HG03095 (cell line): ENCODE data around the gene SLC9A3.

Source experiments
- ATAC-seq: cut with Tn5 transposase; IDR thresholded peaks from one replicate; pipeline ENCODE4 v1.9.1; 2021; ENCODE audit warnings: moderate library complexity; ENCODE audit not compliant: unreplicated experiment

Gene SLC9A3

DNA sequence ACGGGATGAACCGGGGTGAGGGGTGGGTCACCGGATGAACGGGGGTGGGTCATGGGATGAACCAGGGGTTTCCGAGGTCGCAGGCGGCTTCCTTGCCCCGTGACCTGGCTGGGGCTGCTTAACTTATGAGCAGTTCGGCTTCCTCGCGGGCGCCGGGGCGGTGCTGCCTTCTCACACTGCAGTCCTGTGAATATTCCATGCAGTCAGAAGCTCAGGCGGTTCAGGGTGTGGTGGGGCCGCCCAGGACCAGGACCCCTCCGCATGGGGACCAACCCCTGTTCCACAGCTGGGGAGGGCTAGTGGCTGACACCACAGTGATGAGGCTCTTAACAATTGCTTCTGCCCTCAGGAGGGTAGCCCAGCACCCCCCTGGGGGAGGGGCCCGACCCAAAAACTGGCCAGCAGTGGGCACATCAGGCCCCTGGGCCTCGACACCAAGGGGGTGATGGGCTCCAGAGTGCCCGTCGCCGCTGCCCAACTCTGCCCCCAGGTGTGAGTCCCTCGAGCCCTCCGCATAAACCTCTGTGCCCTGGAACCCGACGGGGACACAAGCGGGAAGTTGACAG is 30.9 kb upstream of the SLC9A3 start:
- no peak for ATAC-seq

DNA sequence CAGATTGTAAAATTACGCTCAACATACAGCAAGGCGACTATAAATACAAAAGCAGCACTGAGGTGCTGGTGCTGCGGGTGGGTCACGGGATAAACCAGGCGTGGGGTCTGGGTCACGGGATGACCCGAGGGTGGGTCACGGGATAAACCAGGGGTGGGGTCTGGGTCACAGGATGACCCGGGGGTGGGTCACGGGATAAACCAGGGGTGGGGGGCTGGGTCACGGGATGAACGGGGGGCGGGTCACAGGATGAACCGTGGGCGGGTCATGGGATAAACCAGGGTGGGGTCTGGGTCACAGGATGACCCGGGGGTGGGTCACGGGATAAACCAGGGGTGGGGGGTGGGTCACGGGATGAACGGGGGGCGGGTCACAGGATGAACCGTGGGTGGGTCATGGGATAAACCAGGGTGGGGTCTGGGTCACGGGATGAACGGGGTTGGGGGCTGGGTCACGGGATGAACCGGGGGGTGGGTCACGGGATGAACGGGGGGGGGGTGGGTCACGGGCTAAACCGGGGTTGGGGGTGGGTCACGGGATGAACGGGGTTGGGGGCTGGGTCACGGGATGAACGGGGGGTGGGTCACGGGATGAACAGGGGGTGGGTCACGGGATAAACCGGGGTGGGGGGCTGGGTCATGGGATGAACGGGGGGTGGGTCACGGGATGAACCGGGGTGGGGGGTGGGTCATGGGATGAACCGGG is 30.2 kb upstream of the SLC9A3 start:
- no peak for ATAC-seq

DNA sequence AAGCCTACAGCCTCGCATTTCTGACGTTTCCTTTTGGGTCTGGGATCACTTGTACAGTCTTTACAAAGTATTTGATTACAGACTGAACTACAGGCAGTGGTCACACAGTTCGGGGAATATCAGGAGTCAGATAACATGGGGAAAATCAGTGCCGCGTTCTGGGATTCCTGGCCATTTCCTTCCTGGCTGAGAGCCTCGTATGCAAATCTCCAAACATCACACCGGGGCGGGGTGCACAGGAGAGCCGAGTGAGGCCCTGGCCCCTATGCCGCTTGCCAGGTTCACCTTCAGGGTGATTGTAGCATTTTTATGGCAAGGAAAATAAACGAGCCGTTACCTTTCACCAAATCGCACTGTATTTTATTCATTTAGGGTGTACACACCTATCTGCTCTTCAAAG is 29.6 kb upstream of the SLC9A3 start:
- no peak for ATAC-seq

DNA sequence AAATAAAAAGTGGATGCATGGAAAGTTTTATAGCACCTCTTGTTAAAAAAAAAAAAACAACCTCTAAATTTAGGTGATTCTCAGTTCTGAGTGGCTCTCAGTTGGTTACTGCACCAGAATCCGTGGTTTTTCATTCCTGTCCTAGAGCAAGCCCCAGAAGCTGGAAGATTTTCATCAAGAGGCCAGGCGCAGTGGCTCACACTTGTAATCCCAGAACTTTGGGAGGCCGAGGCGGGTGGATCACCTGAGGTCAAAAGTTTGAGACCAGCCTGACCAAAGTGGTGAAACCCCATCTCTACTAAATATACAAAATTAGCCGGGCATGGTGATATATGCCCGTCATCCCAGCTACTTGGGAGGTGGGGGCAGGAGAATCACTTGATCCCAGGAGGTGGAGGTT is 27.2 kb upstream of the SLC9A3 start:
- no peak for ATAC-seq

DNA sequence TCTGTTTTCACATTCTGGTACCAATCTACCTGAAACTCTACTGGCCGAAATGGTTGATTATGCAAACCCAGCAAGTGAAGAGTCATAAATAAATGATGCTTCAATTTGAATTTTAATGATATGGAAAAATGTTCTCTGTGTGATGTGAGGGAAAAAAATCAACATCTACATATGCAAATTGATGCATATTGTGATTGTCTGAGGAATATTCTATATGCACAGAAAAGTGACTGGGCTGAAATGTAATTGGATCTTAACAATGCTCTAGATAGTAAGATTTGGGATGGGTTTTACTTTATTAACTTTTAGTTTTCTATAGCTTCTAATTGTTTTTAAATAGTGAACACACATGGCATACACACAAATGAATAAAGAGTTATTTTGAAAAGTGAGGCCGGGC is 25.0 kb upstream of the SLC9A3 start:
- ATAC-seq, result no peak

DNA sequence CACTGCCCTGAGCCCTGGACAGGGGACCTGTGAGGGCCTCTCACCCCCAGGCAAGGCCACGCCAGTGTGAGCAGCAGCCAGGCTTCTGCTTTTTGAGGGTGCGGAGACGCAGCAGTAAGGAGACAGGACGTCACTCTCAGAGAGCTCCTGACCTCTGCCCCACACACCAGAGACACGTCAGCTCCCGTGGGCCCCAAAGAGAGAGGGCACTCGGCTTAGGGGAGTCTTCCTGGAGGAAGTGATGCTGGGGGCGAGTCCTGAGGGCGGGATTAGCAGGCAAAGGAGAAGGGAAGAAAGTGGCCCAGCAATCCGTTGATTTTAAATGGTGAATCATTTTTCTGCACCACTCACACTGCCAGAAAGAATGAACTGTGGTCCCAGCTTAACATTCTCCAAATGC is 24.0 kb upstream of the SLC9A3 start:
- ATAC-seq, result no peak

DNA sequence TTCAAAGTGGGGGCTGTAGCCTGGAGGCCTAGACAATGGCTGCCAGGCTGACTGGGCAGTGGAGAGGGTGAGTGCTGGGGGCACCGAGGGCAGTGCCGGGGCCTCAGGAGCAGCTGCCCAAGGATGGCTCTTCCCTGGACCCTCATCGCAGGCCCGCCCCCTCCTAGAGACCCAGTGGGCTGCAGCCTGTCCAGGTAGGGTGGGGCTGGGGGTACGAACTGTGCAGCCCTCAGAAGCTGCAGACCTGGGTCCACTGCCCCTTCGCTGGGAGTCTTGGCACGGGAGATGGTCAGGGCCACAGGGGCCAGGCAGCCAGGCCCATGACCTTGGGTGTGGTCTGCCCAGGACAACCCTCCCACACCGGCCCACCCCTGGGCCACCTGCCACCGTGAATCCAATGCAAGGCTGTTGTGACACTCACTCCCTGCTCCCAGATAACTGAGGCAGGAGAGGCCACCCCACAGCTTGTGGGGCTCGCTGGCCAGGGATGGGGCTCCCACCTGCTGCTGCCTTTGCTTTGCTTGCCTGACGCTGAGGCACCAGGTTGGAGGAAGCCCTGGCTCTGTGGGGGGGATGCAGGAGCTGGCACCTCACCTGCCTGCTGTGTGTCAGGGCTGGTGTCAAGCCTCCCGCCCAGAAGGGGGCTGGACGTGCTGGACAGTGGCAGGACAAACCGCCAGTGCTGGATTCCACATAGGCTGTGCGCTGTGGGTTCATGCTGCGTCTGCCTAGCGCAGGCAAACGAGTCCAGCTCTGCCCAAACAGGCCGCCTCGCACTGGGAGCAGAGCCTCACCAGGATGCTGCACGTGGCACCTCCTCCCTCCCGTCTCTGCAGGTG is 23.1 kb upstream of the SLC9A3 start:
- no peak for ATAC-seq

DNA sequence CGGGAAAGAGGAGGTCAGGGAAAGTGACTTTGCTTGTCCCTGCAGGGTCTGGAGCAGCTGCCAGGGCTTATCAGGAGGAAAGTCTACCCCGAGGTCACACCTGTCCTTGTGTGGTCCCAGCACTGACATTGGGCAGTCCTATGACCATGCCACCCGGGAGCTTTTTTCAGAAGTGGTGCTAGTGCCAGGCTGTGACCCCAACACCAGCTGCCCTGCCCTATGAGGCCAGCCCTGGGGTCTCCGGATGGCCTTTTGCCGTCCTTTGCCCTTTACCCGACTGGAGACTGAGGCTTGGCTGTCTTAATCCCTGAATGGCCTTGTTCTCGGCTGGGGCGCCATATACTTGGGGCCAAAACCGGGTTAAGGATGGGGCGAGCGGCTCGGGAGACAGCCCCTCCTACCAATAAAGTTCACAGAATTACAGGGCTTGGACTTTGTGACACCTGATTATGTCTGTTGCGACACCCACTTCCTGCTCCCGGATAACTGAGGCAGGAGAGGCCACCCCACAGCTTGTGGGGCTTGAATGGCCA is 22.2 kb upstream of the SLC9A3 start:
- no peak for ATAC-seq

DNA sequence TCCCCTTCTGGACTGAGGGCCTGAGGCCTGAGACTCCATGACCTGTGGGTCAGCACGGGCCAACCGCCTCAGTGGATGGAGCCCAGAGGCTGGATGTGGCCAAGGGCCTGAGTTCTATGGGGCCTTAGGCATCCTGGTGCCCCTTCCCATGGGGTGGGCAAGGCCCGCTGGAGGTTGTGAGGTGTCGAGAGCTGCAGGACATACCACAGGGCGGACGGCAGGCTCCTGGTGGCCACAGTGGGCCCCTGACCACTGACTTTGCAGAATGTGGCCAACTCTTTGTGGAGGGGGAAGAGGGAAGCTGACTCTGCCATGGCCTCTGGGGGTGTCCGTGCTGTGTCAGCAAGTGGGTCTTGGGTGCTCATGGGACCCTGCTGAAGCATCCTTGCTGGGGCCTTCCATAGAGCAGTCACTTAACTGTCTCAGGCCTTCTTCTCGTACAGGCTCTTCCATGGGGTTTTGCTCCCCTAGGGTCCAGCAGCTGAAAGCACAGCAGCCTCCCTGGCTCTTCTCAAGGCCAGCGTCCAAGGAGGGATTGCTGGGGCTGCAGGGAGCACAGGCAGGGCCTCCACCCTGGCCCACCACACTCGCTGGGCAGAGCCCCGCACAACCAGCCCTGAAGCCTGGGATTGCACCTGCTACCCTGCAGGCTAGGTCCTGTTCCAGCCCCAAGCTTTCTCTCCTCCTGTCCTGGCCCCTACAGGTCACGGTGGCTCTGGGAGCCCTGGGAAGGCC is 21.6 kb upstream of the SLC9A3 start:
- no peak for ATAC-seq

DNA sequence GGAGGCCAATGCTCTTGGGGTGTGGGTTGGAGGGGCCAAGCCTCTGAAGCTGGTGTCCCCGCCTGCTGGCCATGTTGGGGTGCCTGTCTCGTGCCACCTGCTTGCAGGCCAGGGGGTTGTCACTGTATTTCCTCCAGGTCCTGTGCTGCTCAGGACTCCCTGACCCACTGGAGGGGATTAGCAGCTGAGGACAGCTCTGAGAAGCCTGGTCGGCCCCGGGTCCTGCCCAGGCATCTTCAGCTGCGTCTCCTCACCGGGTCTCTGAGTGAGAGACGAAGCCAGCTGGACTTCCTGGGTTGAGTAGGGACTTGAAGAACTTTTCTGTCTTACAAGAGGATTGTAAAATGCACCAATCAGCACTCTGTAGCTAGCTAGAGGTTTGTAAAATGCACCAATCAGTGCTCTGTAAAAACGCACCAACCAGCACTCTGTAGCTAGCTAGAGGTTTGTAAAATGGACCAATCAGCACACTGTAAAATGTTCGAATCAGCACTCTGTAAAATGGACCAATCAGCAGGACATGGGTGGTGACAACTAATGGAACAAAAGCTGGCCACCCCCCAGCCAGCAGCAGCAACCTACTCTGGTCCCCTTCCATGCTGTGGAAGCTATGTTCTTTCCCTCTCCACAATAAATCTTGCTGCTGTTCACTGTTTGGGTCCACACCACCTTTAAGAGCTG is 20.6 kb upstream of the SLC9A3 start:
- ATAC-seq, result no peak

DNA sequence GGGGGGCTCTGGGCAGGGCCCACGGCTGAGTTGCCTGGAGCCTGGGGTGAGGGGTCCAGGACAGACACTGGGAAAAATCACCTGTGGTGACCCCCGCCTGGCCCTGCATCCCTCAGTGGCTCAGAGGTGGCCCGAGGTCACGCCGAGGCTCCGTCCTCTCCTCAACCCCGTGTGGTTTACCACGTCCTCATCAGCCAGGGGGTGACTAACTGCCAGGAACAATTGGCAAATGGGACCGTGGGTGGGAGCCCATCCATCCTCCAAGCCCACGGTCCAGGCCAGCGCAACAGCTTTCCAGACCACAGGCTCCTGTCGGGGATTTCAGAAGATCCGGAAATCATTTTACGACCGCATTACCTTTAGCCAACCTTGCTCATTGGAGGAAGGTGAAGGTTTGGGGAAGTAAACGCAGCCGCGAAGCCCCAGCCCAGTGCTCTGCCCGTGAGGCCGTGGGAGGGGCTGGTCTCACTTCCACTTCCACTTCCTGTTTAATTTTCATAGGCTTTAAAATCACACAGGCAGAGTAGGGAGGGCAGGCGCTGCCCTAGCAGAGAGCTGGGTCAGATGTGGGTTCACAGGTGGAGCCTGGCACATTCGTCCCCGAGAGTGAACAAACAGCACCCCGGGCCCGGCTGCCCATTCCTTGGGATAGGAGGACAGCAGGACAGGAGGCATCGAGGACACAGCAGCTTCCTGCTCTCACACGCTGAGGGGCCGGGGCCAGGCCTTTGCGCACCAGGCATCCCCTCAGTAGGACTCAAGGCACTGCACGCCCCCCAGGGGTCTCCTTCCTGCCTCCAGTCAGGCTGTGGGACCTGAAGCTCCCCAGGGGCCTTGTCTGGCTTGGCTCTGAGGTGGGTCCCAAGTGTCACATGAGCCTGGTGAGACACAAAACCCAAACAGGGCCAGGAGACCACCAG is 19.8 kb upstream of the SLC9A3 start:
- ATAC-seq, result peak; percentile 93

DNA sequence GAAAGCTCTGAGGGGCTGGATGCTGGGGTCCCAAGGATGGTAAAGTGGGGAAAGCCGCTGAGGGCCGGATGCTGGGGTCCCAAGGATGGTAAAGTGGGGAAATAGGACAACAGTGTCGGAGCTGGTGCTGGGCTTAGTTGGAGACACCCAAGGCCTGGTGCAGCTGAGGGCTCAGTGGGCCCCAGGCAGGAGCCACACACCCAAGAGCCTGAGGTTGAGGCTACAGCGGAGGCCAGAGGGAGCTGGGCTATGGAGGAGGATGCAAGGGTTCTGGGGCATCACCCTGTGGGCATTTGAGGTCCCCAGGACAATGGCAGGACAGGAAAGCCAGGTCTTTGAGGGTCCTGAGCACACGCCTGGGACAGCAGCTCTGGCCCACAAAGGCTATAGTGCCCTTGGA is 19.1 kb upstream of the SLC9A3 start:
- no peak for ATAC-seq

DNA sequence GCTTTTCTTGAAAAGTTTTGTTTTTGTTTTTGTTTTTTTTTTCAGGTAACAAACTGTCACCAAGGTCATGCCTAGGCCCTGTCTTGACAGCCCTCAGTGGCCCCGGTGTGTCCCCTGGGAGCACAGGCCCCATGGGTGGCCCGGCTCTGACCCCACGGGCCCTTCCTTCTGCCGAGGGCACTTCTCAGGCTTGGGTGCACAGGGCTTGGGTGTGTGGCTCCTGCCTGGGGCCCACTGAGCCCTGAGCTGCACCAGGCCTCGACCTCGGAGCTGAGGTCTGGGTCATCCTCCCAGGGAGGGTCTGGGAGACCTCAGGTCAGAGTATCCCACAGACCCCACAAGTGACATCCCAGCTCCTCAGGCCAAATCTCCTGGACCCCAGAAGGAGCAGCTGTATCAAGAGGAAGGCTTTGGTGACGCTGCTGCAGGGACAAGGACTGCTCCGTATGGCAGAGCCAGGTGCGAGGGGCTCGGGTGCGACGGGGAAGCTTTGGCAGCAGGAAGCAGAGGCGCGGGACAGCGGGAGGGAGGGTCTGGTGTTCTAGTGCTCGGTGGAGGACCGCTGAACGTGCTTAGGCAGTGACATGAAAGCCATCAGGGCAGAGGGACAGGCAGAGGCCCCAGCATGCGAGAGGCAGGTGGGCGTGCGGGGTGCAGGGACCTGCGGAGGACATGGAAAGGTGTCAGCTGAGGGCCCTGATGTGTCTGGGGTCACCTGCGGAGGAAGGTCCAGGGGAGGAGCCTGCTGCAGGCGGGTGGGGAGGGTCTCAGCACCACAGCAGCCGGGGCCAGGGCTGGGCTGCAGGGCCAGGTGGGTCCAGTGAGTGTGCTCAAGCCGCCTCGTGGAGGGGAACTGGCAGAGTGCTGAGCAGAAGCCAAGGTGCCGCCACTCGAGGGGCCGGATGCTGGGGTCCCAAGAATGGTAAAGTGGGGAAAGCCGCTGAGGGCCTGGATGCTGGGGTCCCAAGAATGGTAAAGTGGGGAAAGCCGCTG is 18.4 kb upstream of the SLC9A3 start:
- no peak for ATAC-seq

DNA sequence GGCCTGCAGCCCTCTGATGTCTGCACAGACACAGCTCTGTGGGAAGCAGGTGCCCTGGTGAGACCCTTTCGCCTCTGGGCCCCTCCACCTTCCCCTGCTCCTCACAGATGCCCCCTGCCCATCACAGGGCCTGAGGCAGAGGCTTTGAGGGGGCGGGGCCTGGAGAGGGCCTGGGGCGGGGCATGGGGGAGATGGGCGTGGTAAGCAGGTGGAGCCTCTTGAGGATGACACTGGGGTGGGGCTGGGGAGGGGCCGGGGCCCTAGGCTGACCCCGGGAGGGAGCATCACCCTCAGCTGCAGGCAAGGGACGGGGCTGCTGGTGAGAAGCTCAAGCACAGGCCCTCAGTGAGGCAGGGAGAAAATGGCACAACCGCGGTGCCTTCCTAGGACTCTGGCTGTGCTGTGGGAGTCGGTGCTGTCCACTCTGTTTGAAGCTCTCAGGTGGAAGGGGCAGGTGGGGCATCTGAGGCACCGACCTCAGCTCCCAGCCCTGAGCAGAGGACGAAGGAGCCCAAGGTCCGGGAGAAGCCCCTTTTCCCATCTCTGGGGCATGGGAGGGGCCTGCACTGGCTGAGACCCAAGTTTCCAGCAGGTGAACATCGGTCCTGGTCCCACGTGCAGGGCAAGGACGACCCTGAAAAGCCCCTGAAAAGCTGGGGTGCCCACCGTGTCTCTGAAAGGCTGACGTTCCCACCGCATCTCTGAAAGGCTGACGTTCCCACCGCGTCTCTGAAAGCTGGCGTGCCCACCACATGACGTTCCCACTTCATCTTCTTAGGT is 17.5 kb upstream of the SLC9A3 start:
- no peak for ATAC-seq

DNA sequence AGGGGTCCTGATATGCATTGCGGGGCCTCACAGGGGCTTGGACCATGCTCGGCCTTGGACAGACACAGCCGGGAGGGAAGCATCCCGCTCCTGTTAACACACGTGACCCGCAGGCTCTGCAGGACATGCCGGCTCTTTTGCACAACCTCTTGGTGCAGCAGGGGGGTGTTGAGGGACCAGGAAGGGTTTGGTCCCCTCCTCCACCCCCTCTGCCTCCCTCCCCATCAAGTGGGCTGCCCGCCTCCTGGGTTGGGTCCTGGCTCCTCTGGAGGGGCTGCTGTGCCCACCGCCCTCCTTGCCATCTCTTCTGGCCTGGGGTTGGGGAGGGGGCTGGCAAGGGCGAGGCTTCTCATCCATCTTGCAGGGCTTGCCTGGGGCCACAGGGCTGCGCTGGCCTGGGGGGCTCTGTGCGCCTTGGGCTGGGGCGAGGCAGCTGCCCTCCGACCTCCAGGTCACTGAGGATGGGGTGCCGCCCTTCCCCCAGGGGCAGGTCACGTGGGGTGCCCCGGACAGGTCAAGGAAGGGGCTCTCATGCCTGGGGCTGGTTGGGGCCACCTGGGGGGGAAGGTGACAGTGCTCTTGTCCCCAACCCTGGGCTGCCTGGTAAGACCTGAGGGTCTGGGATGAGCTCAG is 16.8 kb upstream of the SLC9A3 start:
- no peak for ATAC-seq

DNA sequence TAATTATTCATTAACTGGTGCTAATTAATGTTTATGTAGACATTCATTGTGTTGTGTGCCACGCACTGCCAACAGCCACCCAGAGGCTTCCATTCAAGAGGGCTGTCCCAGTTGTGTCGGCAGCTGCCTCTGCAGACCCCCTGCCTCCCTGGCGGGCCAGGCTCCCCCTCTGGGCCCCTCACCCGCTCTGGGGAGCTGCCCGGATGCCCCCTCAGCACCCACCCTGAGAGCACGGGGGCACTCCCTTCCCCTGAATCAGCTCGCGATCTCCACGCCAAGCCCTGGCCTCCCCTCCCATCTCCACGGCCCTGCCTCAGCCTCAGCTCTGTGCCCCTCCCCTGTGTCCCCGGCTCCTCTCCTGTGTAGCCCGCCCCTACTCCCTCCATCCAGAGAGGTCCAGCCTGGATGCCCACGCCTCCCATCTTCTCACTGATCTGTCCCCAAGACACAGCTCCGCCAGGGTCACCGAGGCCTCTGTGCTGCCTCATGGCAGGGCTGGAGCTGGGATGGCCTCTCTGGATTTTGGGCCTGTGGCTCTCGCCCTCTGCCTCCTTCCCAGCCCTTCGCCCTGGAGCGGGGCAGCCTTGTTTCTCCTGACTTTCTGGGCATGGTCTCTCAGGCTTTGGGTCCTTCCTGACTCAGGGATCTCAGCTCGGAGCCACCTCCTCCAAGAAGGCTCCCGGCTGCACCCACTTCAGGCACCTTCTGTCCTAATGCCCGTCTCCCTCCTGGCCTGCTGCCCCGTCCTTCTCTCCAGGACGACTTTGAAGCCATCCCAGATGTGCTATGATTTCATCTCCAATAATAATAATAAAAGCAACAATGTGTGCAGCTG is 16.0 kb upstream of the SLC9A3 start:
- ATAC-seq, result no peak
